IMR-90 (cell line): Measurements from ENCODE around the gene PHF20. TPM values are rescaled to one million over a fixed set of nuclear protein-coding genes. Genes with fewer than 3 reads are reported as not detected.

ENCODE experiments used
- ATAC-seq: fragments of 200-7000 bp; cut with Tn5 transposase; 2 replicates; pipeline ENCODE4 v1.9.1; 2020; ENCODE audit warnings: low read depth, mild to moderate bottlenecking, moderate library complexity
- BruUV-seq: library from RNA; stranded (reverse); fragments of 400-500 nt; replicated peaks from 2 replicates; lab custom pipeline; 2021; lab: Mats Ljungman, UMichigan
- CTCF ChIA-PET: fragments of 300-600 bp; formaldehyde crosslinking; extraction: SDS; loops from one replicate; lab custom pipeline; 2021; ENCODE audit warnings: antibody characterized with exemption; lab: Yijun Ruan, JAX
- POLR2A ChIA-PET: fragments of 300-600 bp; sonication (Branson Sonifier 250); formaldehyde crosslinking; loops from one replicate; lab custom pipeline; 2022; ENCODE audit warnings: antibody characterized with exemption; ENCODE audit not compliant: unreplicated experiment; lab: Charles Lee
- DNase-seq: peaks from one replicate; pipeline ENCODE4 v3.0.0; 2013
- H2AFZ ChIP-seq: replicated peaks from 2 replicates; pipeline ENCODE3; 2013; ENCODE audit warnings: low read length, mild to moderate bottlenecking; ENCODE audit not compliant: poor library complexity
- H2AK5ac ChIP-seq: 2 replicates; pipeline ENCODE4 v1.6.1; 2013; ENCODE audit warnings: low read depth, low read length, inconsistent platforms
- H2AK9ac ChIP-seq: replicated peaks from 2 replicates; pipeline ENCODE3; 2013; ENCODE audit warnings: mild to moderate bottlenecking, low read depth, low read length, moderate library complexity; ENCODE audit not compliant: poor library complexity
- H2BK120ac ChIP-seq: 2 replicates; pipeline ENCODE4 v1.6.1; 2013; ENCODE audit warnings: low read depth, low read length, inconsistent platforms
- H2BK15ac ChIP-seq: 3 replicates; pipeline ENCODE4 v1.6.1; 2013; ENCODE audit warnings: low read depth, low read length, inconsistent platforms
- H2BK20ac ChIP-seq: 2 replicates; pipeline ENCODE4 v1.6.1; 2013; ENCODE audit warnings: low read depth, mild to moderate bottlenecking, inconsistent platforms, low read length, moderate library complexity
- H2BK5ac ChIP-seq: 2 replicates; pipeline ENCODE4 v1.6.1; 2013; ENCODE audit warnings: mild to moderate bottlenecking, low read depth, low read length, inconsistent platforms; ENCODE audit not compliant: poor library complexity, severe bottlenecking
- H3K14ac ChIP-seq: replicated peaks from 2 replicates; pipeline ENCODE4 v1.6.1; 2013; ENCODE audit warnings: low read depth, low read length, inconsistent platforms
- H3K18ac ChIP-seq: 2 replicates; pipeline ENCODE4 v1.6.1; 2013; ENCODE audit warnings: low read depth, low read length, control low read depth
- H3K23ac ChIP-seq: 2 replicates; pipeline ENCODE4 v1.6.1; 2013; ENCODE audit warnings: low read depth, low read length, inconsistent platforms
- H3K27ac ChIP-seq: 2 replicates; pipeline ENCODE4 v1.5.1; 2013; ENCODE audit warnings: mild to moderate bottlenecking, control low read depth, low read length; ENCODE audit not compliant: insufficient read depth
- H3K27me3 ChIP-seq: 2 replicates; pipeline ENCODE4 v1.6.1; 2013; ENCODE audit warnings: low read length; ENCODE audit not compliant: control insufficient read depth, insufficient read depth
- H3K36me3 ChIP-seq: 2 replicates; pipeline ENCODE4 v1.6.1; 2013; ENCODE audit warnings: low read length, mixed read lengths; ENCODE audit not compliant: control insufficient read depth, insufficient read depth
- H3K4ac ChIP-seq: 2 replicates; pipeline ENCODE4 v1.6.1; 2013; ENCODE audit warnings: low read depth, low read length, inconsistent platforms
- H3K4me1 ChIP-seq: 2 replicates; pipeline ENCODE4 v1.6.1; 2013; ENCODE audit warnings: low read length, mixed read lengths; ENCODE audit not compliant: control insufficient read depth, insufficient read depth
- H3K4me2 ChIP-seq: 2 replicates; pipeline ENCODE4 v1.6.1; 2013; ENCODE audit warnings: low read depth, mild to moderate bottlenecking, control low read depth, low read length, moderate library complexity
- H3K4me3 ChIP-seq: 2 replicates; pipeline ENCODE4 v1.5.1; 2013; ENCODE audit warnings: low read depth, mild to moderate bottlenecking, control low read depth, low read length, moderate library complexity; ENCODE audit not compliant: insufficient read depth
- H3K56ac ChIP-seq: 2 replicates; pipeline ENCODE4 v1.6.1; 2013; ENCODE audit warnings: low read length, inconsistent platforms; ENCODE audit not compliant: insufficient read depth; ENCODE audit errors: extremely low read depth
- H3K79me1 ChIP-seq, 2 experiments: 2 replicates each; pipeline ENCODE4 v1.6.1; 2013; ENCODE audit warnings: low read length in 2 of 2, inconsistent platforms in 1 of 2, low read depth in 1 of 2
- H3K9ac ChIP-seq: 2 replicates; pipeline ENCODE4 v1.6.1; 2013; ENCODE audit warnings: low read depth, low read length, control low read depth
- H3K9me1 ChIP-seq: 2 replicates; pipeline ENCODE4 v1.6.1; 2013; ENCODE audit warnings: low read length, inconsistent platforms; ENCODE audit not compliant: insufficient read depth
- H3K9me3 ChIP-seq: 2 replicates; pipeline ENCODE4 v1.6.1; 2013; ENCODE audit warnings: low read length; ENCODE audit not compliant: control insufficient read depth, insufficient read depth
- H4K20me1 ChIP-seq: 2 replicates; pipeline ENCODE4 v1.6.1; 2013; ENCODE audit warnings: low read length, inconsistent platforms; ENCODE audit not compliant: insufficient read depth
- H4K5ac ChIP-seq: 2 replicates; pipeline ENCODE4 v1.6.1; 2013; ENCODE audit warnings: mild to moderate bottlenecking, low read depth, low read length, control low read depth
- H4K8ac ChIP-seq, 2 experiments: 2 replicates each; pipeline ENCODE4 v1.6.1; 2013; ENCODE audit warnings: low read depth in 2 of 2, low read length in 2 of 2, control low read depth in 1 of 2, inconsistent platforms in 1 of 2
- H4K91ac ChIP-seq: 2 replicates; pipeline ENCODE4 v1.6.1; 2013; ENCODE audit warnings: low read depth, low read length, inconsistent platforms; ENCODE audit not compliant: insufficient read depth
- BHLHE40 ChIP-seq: fragments of 150-350 bp; IDR thresholded peaks from 2 replicates; pipeline ENCODE4 v1.6.1; 2016; ENCODE audit warnings: mild to moderate bottlenecking, low read depth, low read length
- CEBPB ChIP-seq: IDR thresholded peaks from 2 replicates; pipeline ENCODE4 v1.6.1; 2012; ENCODE audit warnings: low read depth, low read length, improper control_type of control experiment
- CHD1 ChIP-seq: IDR thresholded peaks from 2 replicates; pipeline ENCODE4 v1.6.1; 2012; ENCODE audit warnings: low read depth, low read length, improper control_type of control experiment
- FOS ChIP-seq: fragments of 150-350 bp; IDR thresholded peaks from 2 replicates; pipeline ENCODE4 v1.6.1; 2016; ENCODE audit warnings: low read depth, low read length
- MAFK ChIP-seq: IDR thresholded peaks from 2 replicates; pipeline ENCODE4 v1.6.1; 2012; ENCODE audit warnings: low read depth, low read length, improper control_type of control experiment
- MAZ ChIP-seq: IDR thresholded peaks from 2 replicates; pipeline ENCODE4 v1.6.1; 2012; ENCODE audit warnings: low read depth, mild to moderate bottlenecking, low read length, improper control_type of control experiment, moderate library complexity, borderline replicate concordance
- MXI1 ChIP-seq: IDR thresholded peaks from 2 replicates; pipeline ENCODE4 v1.6.1; 2012; ENCODE audit warnings: low read depth, mild to moderate bottlenecking, low read length, moderate library complexity, borderline replicate concordance
- NFE2L2 ChIP-seq: fragments of 150-350 bp; IDR thresholded peaks from 2 replicates; pipeline ENCODE4 v1.6.1; 2016; ENCODE audit warnings: low read depth, mild to moderate bottlenecking, low read length
- POLR2A ChIP-seq: IDR thresholded peaks from 2 replicates; pipeline ENCODE4 v1.6.1; 2012; ENCODE audit warnings: mild to moderate bottlenecking, low read depth, low read length
- RAD21 ChIP-seq: IDR thresholded peaks from 2 replicates; pipeline ENCODE4 v1.6.1; 2012; ENCODE audit warnings: low read length, improper control_type of control experiment
- RCOR1 ChIP-seq: IDR thresholded peaks from 2 replicates; pipeline ENCODE4 v1.6.1; 2012; ENCODE audit warnings: mild to moderate bottlenecking, low read length, improper control_type of control experiment; ENCODE audit not compliant: insufficient replicate concordance
- RFX5 ChIP-seq: IDR thresholded peaks from 2 replicates; pipeline ENCODE4 v1.8.0; 2012; ENCODE audit warnings: low read depth, mild to moderate bottlenecking, low read length, moderate library complexity
- SMC3 ChIP-seq: fragments of 150-350 bp; IDR thresholded peaks from 2 replicates; pipeline ENCODE4 v1.6.1; 2016; ENCODE audit warnings: low read depth, mild to moderate bottlenecking, antibody characterized with exemption, low read length, moderate library complexity
- WGBS, 2 experiments: methylation state at CpG; one replicate each; pipeline versions ENCODE4 v1.1.5 to v1.1.7; 2013; ENCODE audit warnings: missing lambda C conversion rate in 2 of 2; ENCODE audit not compliant: insufficient read length in 1 of 2; ENCODE audit errors: extremely low coverage in 2 of 2; 5-methylcytosine and 5-hydroxymethylcytosine counted together
- dilution Hi-C: fragments of 300-500 bp; cut with HindIII; formaldehyde crosslinking; loops from one replicate; pipeline ENCODE4 v1.14.3; 2018; ENCODE audit warnings: low sequenced_read_pairs; ENCODE audit not compliant: unreplicated experiment
- in situ Hi-C: fragments of 300-500 bp; cut with MboI; formaldehyde crosslinking; loops from 3 replicates; pipeline ENCODE4 v1.14.3; 2019; ENCODE audit warnings: low sequenced_read_pairs, inconsistent platforms, mixed read lengths
- intact Hi-C: fragments of 100-400 bp; cut with micrococcal nuclease; formaldehyde crosslinking; loops from 2 replicates; pipeline ENCODE4 v1.10.0; 2022
- polyA plus RNA-seq, 3 experiments: library from polyadenylated mRNA; depleted of rRNA; stranded (reverse); fragments of >200 nt; gene quantifications; 2 replicates each; pipeline ENCODE4 v1.2.3, GENCODE V29; 2012; ENCODE audit warnings: low replicate concordance in 1 of 3
- total RNA-seq: library from RNA; depleted of rRNA; stranded (reverse); fragments of >200 nt; gene quantifications from 2 replicates; pipeline ENCODE4 v1.2.3, GENCODE V29; 2012
- TF ChIP-seq, protein P1 (sequence below): fragments of 150-350 bp; IDR thresholded peaks from 2 replicates; pipeline ENCODE4 v1.6.1; 2017; ENCODE audit warnings: mild to moderate bottlenecking, antibody characterized with exemption, low read length, low read depth
- TF ChIP-seq, protein P2 (sequence below): fragments of 150-350 bp; IDR thresholded peaks from 2 replicates; pipeline ENCODE4 v1.6.1; 2016; ENCODE audit warnings: low read depth, mild to moderate bottlenecking, low read length, moderate library complexity, borderline replicate concordance
- TF ChIP-seq, protein P3 (sequence below): conservative IDR thresholded peaks from 2 replicates; pipeline ENCODE4 v1.5.1; 2012; ENCODE audit warnings: mild to moderate bottlenecking, low read depth, low read length, improper control_type of control experiment

The PHF20 gene
- total and polyA plus RNA-seq, 2 of the 4 experiments (the other 2 are of a cell fraction), result 22.0 to 22.5 TPM

DNA sequence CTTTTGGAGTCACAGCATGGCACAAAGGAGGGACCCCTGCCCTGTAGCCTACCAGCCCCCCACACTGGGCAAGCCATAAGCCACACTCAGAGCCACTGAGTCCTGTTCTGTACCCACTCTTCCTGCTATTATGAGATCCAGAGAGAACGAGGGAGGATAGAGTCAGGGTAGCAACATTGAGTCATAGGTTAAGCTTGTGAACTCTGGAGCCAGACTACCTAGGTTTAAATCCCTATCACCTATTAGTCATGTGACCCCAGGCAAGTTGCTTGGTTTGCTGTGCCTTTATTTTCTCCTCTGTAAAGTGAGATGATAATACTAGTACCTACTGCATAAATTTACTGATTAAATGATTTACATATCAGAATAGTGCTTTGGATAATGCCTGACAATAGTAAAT lies 197.1 kb downstream of the PHF20 start:
- Histone ChIP-seq H3K4me3 (no peak overlapping the region), H4K8ac (no peak overlapping the region), H3K4me2 (no peak overlapping the region), H2BK120ac (no peak overlapping the region), H3K56ac (no peak overlapping the region), H3K27me3 (peaks cover 10% of the 10 kb centered on the region), H4K5ac (no peak overlapping the region), H2BK5ac (no peak overlapping the region), H3K27ac (no peak overlapping the region), H2BK15ac (no peak overlapping the region), H3K18ac (no peak overlapping the region), H3K9me1 (no peaks in the 10 kb centered on the region; the same call in 1 of the 2 replicates), H3K79me1 (no peaks in the 10 kb centered on the region), H3K36me3 (no peaks in the 10 kb centered on the region), H3K9ac (no peak overlapping the region), H2AK5ac (no peak overlapping the region), H3K23ac (no peak overlapping the region), H2AFZ (no peak overlapping the region), H2BK20ac (no peak overlapping the region), H2AK9ac (no peak overlapping the region), H4K20me1 (no peaks in the 10 kb centered on the region), H3K4ac (no peak overlapping the region), H4K91ac (no peak overlapping the region), H3K9me3 (peaks cover 5% of the 10 kb centered on the region; the same call in 1 of the 2 replicates), H3K4me1 (no peaks in the 10 kb centered on the region), H3K14ac (no peak overlapping the region)
- no TSS peak for BruUV-seq
- intact Hi-C loops (no loop called here), dilution Hi-C loops (no loop called here), in situ Hi-C loops (no loop called here)
- ATAC-seq, result no peak
- CTCF ChIA-PET, result interaction anchor here (0.6 kb wide), 1 partner anchor 14 kb away, joined by 3 read pairs; the partner anchor contains the start of gene SCAND1
- DNase-seq, result no peak
- no CpG with 5 or more reads among the region's 1 CpG for WGBS, 2 experiments
- TF ChIP-seq MAZ (no peak), POLR2A (no peak), BHLHE40 (no peak), NFE2L2 (no peak), RAD21 (no peak), RFX5 (no peak), FOS (no peak), SMC3 (no peak), CHD1 (no peak), MXI1 (no peak), RCOR1 (no peak), MAFK (no peak), CEBPB (no peak)
- TF ChIP-seq, protein P1, sequence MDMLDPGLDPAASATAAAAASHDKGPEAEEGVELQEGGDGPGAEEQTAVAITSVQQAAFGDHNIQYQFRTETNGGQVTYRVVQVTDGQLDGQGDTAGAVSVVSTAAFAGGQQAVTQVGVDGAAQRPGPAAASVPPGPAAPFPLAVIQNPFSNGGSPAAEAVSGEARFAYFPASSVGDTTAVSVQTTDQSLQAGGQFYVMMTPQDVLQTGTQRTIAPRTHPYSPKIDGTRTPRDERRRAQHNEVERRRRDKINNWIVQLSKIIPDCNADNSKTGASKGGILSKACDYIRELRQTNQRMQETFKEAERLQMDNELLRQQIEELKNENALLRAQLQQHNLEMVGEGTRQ, result no peak
- TF ChIP-seq, protein P2, sequence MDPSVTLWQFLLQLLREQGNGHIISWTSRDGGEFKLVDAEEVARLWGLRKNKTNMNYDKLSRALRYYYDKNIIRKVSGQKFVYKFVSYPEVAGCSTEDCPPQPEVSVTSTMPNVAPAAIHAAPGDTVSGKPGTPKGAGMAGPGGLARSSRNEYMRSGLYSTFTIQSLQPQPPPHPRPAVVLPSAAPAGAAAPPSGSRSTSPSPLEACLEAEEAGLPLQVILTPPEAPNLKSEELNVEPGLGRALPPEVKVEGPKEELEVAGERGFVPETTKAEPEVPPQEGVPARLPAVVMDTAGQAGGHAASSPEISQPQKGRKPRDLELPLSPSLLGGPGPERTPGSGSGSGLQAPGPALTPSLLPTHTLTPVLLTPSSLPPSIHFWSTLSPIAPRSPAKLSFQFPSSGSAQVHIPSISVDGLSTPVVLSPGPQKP, result no peak
- TF ChIP-seq, protein P3, sequence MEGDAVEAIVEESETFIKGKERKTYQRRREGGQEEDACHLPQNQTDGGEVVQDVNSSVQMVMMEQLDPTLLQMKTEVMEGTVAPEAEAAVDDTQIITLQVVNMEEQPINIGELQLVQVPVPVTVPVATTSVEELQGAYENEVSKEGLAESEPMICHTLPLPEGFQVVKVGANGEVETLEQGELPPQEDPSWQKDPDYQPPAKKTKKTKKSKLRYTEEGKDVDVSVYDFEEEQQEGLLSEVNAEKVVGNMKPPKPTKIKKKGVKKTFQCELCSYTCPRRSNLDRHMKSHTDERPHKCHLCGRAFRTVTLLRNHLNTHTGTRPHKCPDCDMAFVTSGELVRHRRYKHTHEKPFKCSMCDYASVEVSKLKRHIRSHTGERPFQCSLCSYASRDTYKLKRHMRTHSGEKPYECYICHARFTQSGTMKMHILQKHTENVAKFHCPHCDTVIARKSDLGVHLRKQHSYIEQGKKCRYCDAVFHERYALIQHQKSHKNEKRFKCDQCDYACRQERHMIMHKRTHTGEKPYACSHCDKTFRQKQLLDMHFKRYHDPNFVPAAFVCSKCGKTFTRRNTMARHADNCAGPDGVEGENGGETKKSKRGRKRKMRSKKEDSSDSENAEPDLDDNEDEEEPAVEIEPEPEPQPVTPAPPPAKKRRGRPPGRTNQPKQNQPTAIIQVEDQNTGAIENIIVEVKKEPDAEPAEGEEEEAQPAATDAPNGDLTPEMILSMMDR, result no peak
- POLR2A ChIA-PET, result interaction anchor here (0.6 kb wide), 1 partner anchor 107 kb away, joined by 3 read pairs; no protein-coding TSS in a partner anchor
